ENCODE measurements around the gene PCBP3.

DNA sequence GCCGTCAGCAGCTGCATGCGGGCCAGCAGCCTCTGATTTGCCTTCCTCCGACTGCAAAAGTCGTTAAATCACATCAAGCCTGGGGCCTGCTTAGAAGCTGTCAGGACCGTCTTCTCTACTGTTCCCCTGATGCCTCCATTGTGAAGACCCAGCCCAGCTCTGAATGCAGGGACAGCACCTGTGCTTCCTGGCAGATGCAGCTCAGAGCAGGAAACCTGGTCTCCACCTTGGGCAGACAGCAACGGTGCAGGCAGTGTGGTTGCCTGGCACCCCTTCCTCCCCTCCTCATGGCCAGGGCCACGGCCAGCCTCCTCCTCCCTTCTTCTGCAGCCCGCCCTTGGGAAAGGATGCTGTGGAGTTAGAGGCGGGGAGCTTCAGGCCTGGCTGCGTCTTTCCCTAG lies 245.7 kb downstream of the PCBP3 start:
- TF ChIP-seq YY1 (IDR thresholded peaks at IDR 0.05; ENCODE audit: low read depth, low read length) (no peak), POLR2AphosphoS5 (IDR thresholded peaks at IDR 0.05; ENCODE audit: low read depth, low read length) (no peak)
- TF ChIP-seq, protein P1, sequence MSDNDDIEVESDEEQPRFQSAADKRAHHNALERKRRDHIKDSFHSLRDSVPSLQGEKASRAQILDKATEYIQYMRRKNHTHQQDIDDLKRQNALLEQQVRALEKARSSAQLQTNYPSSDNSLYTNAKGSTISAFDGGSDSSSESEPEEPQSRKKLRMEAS (IDR thresholded peaks at IDR 0.05), result no peak
